Fibroblast of lung (primary cell): ENCODE data around the gene DCTN2. TPM values are rescaled to one million over a fixed set of nuclear protein-coding genes. Genes with fewer than 3 reads are reported as not detected.

ENCODE experiments used
- DNase-seq, 2 donors: peaks; one replicate each; pipeline versions ENCODE4 v3.0.0 to v3.0.0-alpha.2; 2010; ENCODE audit warnings: low read depth in 2 of 2
- H2AFZ ChIP-seq: 2 replicates; pipeline ENCODE4 v1.5.1; 2012; ENCODE audit warnings: low read length, control low read depth, inconsistent platforms
- H3K27ac ChIP-seq: 2 replicates; pipeline ENCODE4 v1.5.1; 2011; ENCODE audit warnings: low read length, control low read depth; ENCODE audit not compliant: insufficient read depth
- H3K27me3 ChIP-seq: 2 replicates; pipeline ENCODE4 v1.5.1; 2011; ENCODE audit warnings: mild to moderate bottlenecking, low read length; ENCODE audit not compliant: control insufficient read depth, insufficient read depth
- H3K36me3 ChIP-seq: 2 replicates; pipeline ENCODE4 v1.5.1; 2011; ENCODE audit warnings: low read length; ENCODE audit not compliant: control insufficient read depth, insufficient read depth
- H3K4me1 ChIP-seq: 2 replicates; pipeline ENCODE4 v1.5.1; 2011; ENCODE audit warnings: low read length; ENCODE audit not compliant: control insufficient read depth, insufficient read depth; ENCODE audit errors: extremely low read depth
- H3K4me2 ChIP-seq: 2 replicates; pipeline ENCODE4 v1.5.1; 2011; ENCODE audit warnings: low read length, control low read depth; ENCODE audit not compliant: insufficient read depth; ENCODE audit errors: extremely low read depth
- H3K4me3 ChIP-seq, 4 experiments: fragments of 200-600 bp in 1 of 4; sonication (generic) in 1 of 4; replicated peaks in 1 of 4; 2 replicates each; pipeline ENCODE4 v1.5.1; 2011 to 2016; ENCODE audit warnings: low read length in 4 of 4, low read depth in 3 of 4, mild to moderate bottlenecking in 3 of 4, control low read depth in 2 of 4, inconsistent platforms in 1 of 4, mixed read lengths in 1 of 4; ENCODE audit not compliant: insufficient read depth in 1 of 4; ENCODE audit errors: control extremely low read depth in 1 of 4
- H3K79me2 ChIP-seq: 2 replicates; pipeline ENCODE4 v1.5.1; 2012; ENCODE audit warnings: mild to moderate bottlenecking, low read length, inconsistent platforms; ENCODE audit not compliant: control insufficient read depth, insufficient read depth
- H3K9ac ChIP-seq: 2 replicates; pipeline ENCODE4 v1.5.1; 2011; ENCODE audit warnings: mild to moderate bottlenecking, low read length, control low read depth; ENCODE audit not compliant: insufficient read depth
- H3K9me3 ChIP-seq: 2 replicates; pipeline ENCODE4 v1.5.1; 2012; ENCODE audit warnings: low read depth, low read length; ENCODE audit not compliant: control insufficient read depth, insufficient read depth
- H4K20me1 ChIP-seq: 2 replicates; pipeline ENCODE4 v1.5.1; 2011; ENCODE audit warnings: low read length; ENCODE audit not compliant: control insufficient read depth, insufficient read depth; ENCODE audit errors: extremely low read depth
- EZH2 ChIP-seq: IDR thresholded peaks from 2 replicates; pipeline ENCODE4 v1.5.1; 2012; ENCODE audit warnings: low read length, control low read depth, mild to moderate bottlenecking; ENCODE audit errors: missing control alignments
- polyA plus RNA-seq, 2 donors: library from polyadenylated mRNA; depleted of rRNA in 1 of 2; stranded (reverse) in 1 of 2; unstranded in 1 of 2; fragments of >200 nt; gene quantifications; 2 replicates each; pipeline ENCODE4 v1.2.1, GENCODE V29; 2011 to 2012; ENCODE audit warnings: missing spikeins in 1 of 2
- total RNA-seq: library from RNA; depleted of rRNA; stranded (reverse); fragments of >200 nt; gene quantifications from 2 replicates; pipeline ENCODE4 v1.2.1, GENCODE V29; 2014
- TF ChIP-seq, protein P1 (sequence below), 2 donors: IDR thresholded peaks in 1 of 2; conservative IDR thresholded peaks in 1 of 2; 1 replicate in 1 of 2; 2 replicates in 1 of 2; pipeline ENCODE4 v1.5.1; 2011 to 2012; ENCODE audit warnings: low read length in 2 of 2, control low read depth in 1 of 2, inconsistent platforms in 1 of 2, low read depth in 1 of 2, mild to moderate bottlenecking in 1 of 2

The DCTN2 gene
- total and polyA plus RNA-seq, 2 donors (not counting 1 experiment from before 2014, with no cell fraction given) = 101 to 211 TPM

DNA sequence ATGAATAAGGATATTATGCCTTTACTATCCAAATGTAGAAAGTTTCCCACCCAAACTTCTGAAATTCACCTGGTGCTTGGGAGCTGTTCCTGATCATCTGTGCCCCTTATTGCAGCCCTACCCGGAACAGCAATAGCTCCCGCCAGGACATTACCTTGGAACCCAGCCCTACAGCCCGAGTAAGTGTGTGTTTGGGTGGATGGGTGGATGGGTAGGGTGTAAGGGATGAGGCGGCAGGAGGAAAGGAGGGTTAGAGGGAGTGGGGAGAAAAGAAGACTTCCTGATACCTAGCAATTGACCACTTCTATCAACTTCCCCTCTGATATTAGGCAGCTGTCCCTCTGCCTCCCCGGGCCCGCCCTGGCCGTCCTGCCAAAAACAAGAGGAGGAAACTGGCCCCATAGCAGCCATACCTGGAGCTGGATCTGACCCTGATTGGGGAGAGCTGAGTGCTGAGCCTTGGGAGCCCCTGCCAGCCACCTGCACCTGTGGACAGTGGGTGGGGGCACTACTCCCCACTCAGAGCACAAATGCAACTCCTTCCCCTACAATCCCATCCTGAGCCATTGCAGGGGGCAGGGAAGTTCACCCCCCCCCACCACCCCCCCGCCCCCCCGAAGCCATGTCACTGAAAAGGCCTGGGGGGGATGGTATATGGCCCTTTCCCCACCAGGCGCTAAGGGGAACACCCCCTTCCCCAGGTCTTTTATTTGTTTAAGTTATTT is 18.0 kb downstream of the DCTN2 start:
- no peaks in the 10 kb centered on the region for H4K20me1 ChIP-seq
- H3K9ac ChIP-seq = no peak overlapping the region
- no peak for TF ChIP-seq EZH2
- TF ChIP-seq, protein P1, sequence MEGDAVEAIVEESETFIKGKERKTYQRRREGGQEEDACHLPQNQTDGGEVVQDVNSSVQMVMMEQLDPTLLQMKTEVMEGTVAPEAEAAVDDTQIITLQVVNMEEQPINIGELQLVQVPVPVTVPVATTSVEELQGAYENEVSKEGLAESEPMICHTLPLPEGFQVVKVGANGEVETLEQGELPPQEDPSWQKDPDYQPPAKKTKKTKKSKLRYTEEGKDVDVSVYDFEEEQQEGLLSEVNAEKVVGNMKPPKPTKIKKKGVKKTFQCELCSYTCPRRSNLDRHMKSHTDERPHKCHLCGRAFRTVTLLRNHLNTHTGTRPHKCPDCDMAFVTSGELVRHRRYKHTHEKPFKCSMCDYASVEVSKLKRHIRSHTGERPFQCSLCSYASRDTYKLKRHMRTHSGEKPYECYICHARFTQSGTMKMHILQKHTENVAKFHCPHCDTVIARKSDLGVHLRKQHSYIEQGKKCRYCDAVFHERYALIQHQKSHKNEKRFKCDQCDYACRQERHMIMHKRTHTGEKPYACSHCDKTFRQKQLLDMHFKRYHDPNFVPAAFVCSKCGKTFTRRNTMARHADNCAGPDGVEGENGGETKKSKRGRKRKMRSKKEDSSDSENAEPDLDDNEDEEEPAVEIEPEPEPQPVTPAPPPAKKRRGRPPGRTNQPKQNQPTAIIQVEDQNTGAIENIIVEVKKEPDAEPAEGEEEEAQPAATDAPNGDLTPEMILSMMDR (conservative IDR thresholded peaks at IDR 0.05 in 1 of 2, IDR thresholded peaks at IDR 0.05 in 1 of 2; ENCODE audit: low read depth in 1 of 2, low read length in 2 of 2) = no peak
- no peak overlapping the region for H3K27ac ChIP-seq
- peaks cover 25% of the 10 kb centered on the region for H3K36me3 ChIP-seq
- H3K9me3 ChIP-seq = no peaks in the 10 kb centered on the region
- H3K79me2 ChIP-seq = peaks cover 13% of the 10 kb centered on the region
- DNase-seq = no peak
- H3K4me3 ChIP-seq = no peak overlapping the region
- H2AFZ ChIP-seq = no peak overlapping the region
- H3K4me2 ChIP-seq = no peak overlapping the region
- H3K27me3 ChIP-seq = no peaks in the 10 kb centered on the region
- peaks cover 2% of the 10 kb centered on the region for H3K4me1 ChIP-seq

DNA sequence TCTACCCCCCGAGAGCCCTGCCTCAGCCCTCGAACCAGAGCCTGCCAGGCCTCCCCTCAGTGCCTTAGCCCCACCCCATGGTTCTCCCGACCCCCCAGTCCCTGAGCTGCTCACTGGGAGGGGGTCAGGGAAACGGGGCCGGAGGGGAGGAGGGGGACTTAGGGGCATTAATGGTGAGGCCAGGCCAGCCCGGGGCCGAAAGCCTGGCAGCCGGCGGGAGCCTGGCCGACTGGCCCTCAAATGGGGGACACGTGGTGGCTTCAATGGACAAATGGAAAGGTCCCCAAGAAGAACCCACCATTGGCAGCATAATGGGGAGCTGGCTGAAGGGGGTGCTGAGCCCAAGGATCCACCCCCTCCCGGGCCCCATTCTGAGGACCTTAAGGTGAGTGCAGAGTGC is 18.8 kb downstream of the DCTN2 start:
- Histone ChIP-seq H3K4me2 (no peak overlapping the region), H3K27me3 (no peaks in the 10 kb centered on the region), H4K20me1 (no peaks in the 10 kb centered on the region), H3K9ac (no peak overlapping the region), H3K27ac (no peak overlapping the region), H3K36me3 (peaks cover 24% of the 10 kb centered on the region), H3K9me3 (no peaks in the 10 kb centered on the region), H3K4me1 (peaks cover 7% of the 10 kb centered on the region), H2AFZ (no peak overlapping the region), H3K79me2 (peaks cover 21% of the 10 kb centered on the region), H3K4me3 (no peak overlapping the region)
- TF ChIP-seq, protein P1 (conservative IDR thresholded peaks at IDR 0.05 in 1 of 2, IDR thresholded peaks at IDR 0.05 in 1 of 2; ENCODE audit: low read depth in 1 of 2, low read length in 2 of 2) = no peak
- no peak for TF ChIP-seq EZH2
- no peak for DNase-seq

DNA sequence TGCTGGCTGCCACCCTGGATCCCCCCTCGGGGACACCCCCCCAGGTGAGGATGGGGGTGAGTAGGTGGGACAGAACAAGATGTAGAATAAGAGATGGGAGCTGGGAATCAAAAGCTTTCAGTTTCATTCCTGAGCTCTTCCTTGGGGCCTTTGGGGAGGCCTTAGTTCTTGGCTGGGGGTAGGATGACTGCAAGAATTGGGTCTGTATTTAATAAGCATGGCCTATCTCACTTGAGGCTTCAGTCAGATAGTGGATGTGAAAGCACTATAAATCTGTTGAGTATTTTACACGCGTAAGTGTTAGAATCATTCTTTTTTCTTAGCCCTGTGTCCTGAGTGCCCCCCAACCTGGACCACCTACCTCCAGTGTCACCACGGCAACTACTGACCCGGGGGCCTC is 19.8 kb downstream of the DCTN2 start:
- Histone ChIP-seq H3K27ac (no peak overlapping the region), H3K36me3 (peaks cover 18% of the 10 kb centered on the region), H3K4me2 (no peak overlapping the region), H2AFZ (no peak overlapping the region), H3K27me3 (no peaks in the 10 kb centered on the region), H3K4me1 (peaks cover 8% of the 10 kb centered on the region), H3K9me3 (no peaks in the 10 kb centered on the region), H4K20me1 (no peaks in the 10 kb centered on the region), H3K4me3 (no peak overlapping the region), H3K79me2 (peaks cover 23% of the 10 kb centered on the region), H3K9ac (no peak overlapping the region)
- no peak for DNase-seq
- TF ChIP-seq, protein P1 (conservative IDR thresholded peaks at IDR 0.05 in 1 of 2, IDR thresholded peaks at IDR 0.05 in 1 of 2; ENCODE audit: low read depth in 1 of 2, low read length in 2 of 2) = no peak
- no peak for TF ChIP-seq EZH2
